GM21619 (cell line): Measurements from ENCODE around the gene INPP5A.

Source experiments
- ATAC-seq: cut with Tn5 transposase; IDR thresholded peaks from one replicate; pipeline ENCODE4 v1.9.1; 2021; ENCODE audit not compliant: unreplicated experiment

The INPP5A gene

GRCh38 chr10:132805599-132805998 lies 268.0 kb downstream of the INPP5A start:
- ATAC-seq = no peak

GRCh38 chr10:132806110-132806509 lies 268.5 kb downstream of the INPP5A start:
- ATAC-seq = no peak

- no peak for ATAC-seq
Measured at GRCh38 chr10:132806561-132807003, 269.0 kb downstream of the INPP5A start.

GRCh38 chr10:132807621-132808049 lies 270.0 kb downstream of the INPP5A start:
- no peak for ATAC-seq

GRCh38 chr10:132808383-132809231 lies 271.0 kb downstream of the INPP5A start:
- no peak for ATAC-seq

GRCh38 chr10:132809232-132810140 lies 271.9 kb downstream of the INPP5A start:
- no peak for ATAC-seq

GRCh38 chr10:132810141-132810806 lies 272.7 kb downstream of the INPP5A start:
- no peak for ATAC-seq

GRCh38 chr10:132810807-132811700 lies 273.5 kb downstream of the INPP5A start:
- no peak for ATAC-seq

- ATAC-seq = no peak
Measured at GRCh38 chr10:132811891-132812481, 274.4 kb downstream of the INPP5A start.

- ATAC-seq = no peak
Measured at GRCh38 chr10:132812520-132812919, 274.9 kb downstream of the INPP5A start.

- no peak for ATAC-seq
Measured at GRCh38 chr10:132813001-132813401, 275.4 kb downstream of the INPP5A start.

GRCh38 chr10:132813560-132814468 lies 276.2 kb downstream of the INPP5A start:
- ATAC-seq = no peak

GRCh38 chr10:132814469-132814856 lies 276.9 kb downstream of the INPP5A start:
- ATAC-seq = no peak

- ATAC-seq = no peak
Measured at GRCh38 chr10:132815168-132815857, 277.7 kb downstream of the INPP5A start.

GRCh38 chr10:132816718-132817117 lies 279.1 kb downstream of the INPP5A start:
- no peak for ATAC-seq

- no peak for ATAC-seq
Measured at GRCh38 chr10:132817701-132818211, 280.2 kb downstream of the INPP5A start.

GRCh38 chr10:132820056-132820455 lies 282.5 kb downstream of the INPP5A start:
- no peak for ATAC-seq
